GM19468 (cell line): ENCODE results near the gene RRP36.

Experiments
- ATAC-seq: cut with Tn5 transposase; IDR thresholded peaks from one replicate; pipeline ENCODE4 v1.9.1; 2021; ENCODE audit warnings: mild to moderate bottlenecking, moderate library complexity, moderate number of reproducible peaks; ENCODE audit not compliant: unreplicated experiment; ENCODE audit errors: extremely low read depth

RRP36 gene

GRCh38 chr6:43006251-43006650 is 15.2 kb upstream of the RRP36 start:
- no peak for ATAC-seq

GRCh38 chr6:43007126-43007525 is 14.3 kb upstream of the RRP36 start:
- no peak for ATAC-seq

- no peak for ATAC-seq
Observed at GRCh38 chr6:43009124-43009523, 12.3 kb upstream of the RRP36 start.

GRCh38 chr6:43011207-43011606 is 10.2 kb upstream of the RRP36 start:
- ATAC-seq, result no peak

- ATAC-seq, result no peak
Observed at GRCh38 chr6:43012364-43012763, 9.1 kb upstream of the RRP36 start.

- ATAC-seq, result no peak
Observed at GRCh38 chr6:43013097-43013842, 8.2 kb upstream of the RRP36 start.

GRCh38 chr6:43013843-43014433 is 7.5 kb upstream of the RRP36 start, which contains the start of the genes KLHDC3 and MEA1:
Gene KLHDC3 (plus strand): TSS chr6:43014249. CDS start chr6:43017193, 2,944 bp downstream.
Gene MEA1 (minus strand): TSS chr6:43013946. CDS start chr6:43013813, 133 bp downstream.
- ATAC-seq, result peak; percentile 78

GRCh38 chr6:43014434-43014909 is 7.0 kb upstream of the RRP36 start:
- no peak for ATAC-seq

- no peak for ATAC-seq
Observed at GRCh38 chr6:43016176-43016942, 5.1 kb upstream of the RRP36 start.

GRCh38 chr6:43016943-43017334 is 4.5 kb upstream of the RRP36 start:
- no peak for ATAC-seq

- ATAC-seq, result no peak
Observed at GRCh38 chr6:43019152-43019551, 2.3 kb upstream of the RRP36 start.

- ATAC-seq, result no peak
Observed at GRCh38 chr6:43020052-43020705, 1.2 kb upstream of the RRP36 start.

GRCh38 chr6:43020847-43021246 is 576 bp upstream of the RRP36 start:
- ATAC-seq, result no peak

- ATAC-seq, result no peak
Observed at GRCh38 chr6:43024436-43024835, 3.0 kb downstream of the RRP36 start.

- no peak for ATAC-seq
Observed at GRCh38 chr6:43026365-43026764, 4.9 kb downstream of the RRP36 start.

- no peak for ATAC-seq
Observed at GRCh38 chr6:43029120-43029519, 7.7 kb downstream of the RRP36 start.

- no peak for ATAC-seq
Observed at GRCh38 chr6:43032326-43032725, 10.9 kb downstream of the RRP36 start.

- ATAC-seq, result no peak
Observed at GRCh38 chr6:43033496-43034189, 12.2 kb downstream of the RRP36 start.

GRCh38 chr6:43034190-43034525 is 12.7 kb downstream of the RRP36 start:
- ATAC-seq, result no peak
